AG09309 (cell line): ENCODE data around the gene MYOZ1.

ENCODE experiments used
- DNase-seq: peaks from one replicate; pipeline ENCODE4 v3.0.0-alpha.2; 2010; ENCODE audit warnings: low read depth
- H3K4me3 ChIP-seq: 2 replicates; pipeline ENCODE4 v1.5.1; 2011; ENCODE audit warnings: mild to moderate bottlenecking, low read depth, low read length, moderate library complexity; ENCODE audit not compliant: control insufficient read depth
- CTCF ChIP-seq: IDR thresholded peaks from 2 replicates; pipeline ENCODE4 v1.5.1; 2011; ENCODE audit warnings: mild to moderate bottlenecking, low read depth, low read length, inconsistent platforms; ENCODE audit not compliant: insufficient read depth, control insufficient read depth; ENCODE audit errors: missing control alignments

MYOZ1 gene

GRCh38 chr10:73647875-73648651, 6.8 kb upstream of the MYOZ1 start:
- no peak for DNase-seq
- no peak for TF ChIP-seq CTCF
- H3K4me3 ChIP-seq, result peak overlapping the region; percentile 48

GRCh38 chr10:73647211-73647874, 6.1 kb upstream of the MYOZ1 start:
- H3K4me3 ChIP-seq, result peak overlapping the region; percentile 48

GRCh38 chr10:73646598-73647041, 5.3 kb upstream of the MYOZ1 start:
- no peak overlapping the region for H3K4me3 ChIP-seq
- no peak for DNase-seq
- no peak for TF ChIP-seq CTCF

More at GRCh38 chr10:73647211-73647874, 6.1 kb upstream of the MYOZ1 start:
- DNase-seq, result no peak
- TF ChIP-seq CTCF, result no peak

- H3K4me3 ChIP-seq, result no peak overlapping the region
- TF ChIP-seq CTCF, result no peak
- DNase-seq, result no peak
Observed at GRCh38 chr10:73645251-73645650, 4.0 kb upstream of the MYOZ1 start.

- DNase-seq, result no peak
- H3K4me3 ChIP-seq, result no peak overlapping the region
- TF ChIP-seq CTCF, result no peak
Observed at GRCh38 chr10:73644767-73645166, 3.5 kb upstream of the MYOZ1 start.

GRCh38 chr10:73644015-73644743, 2.9 kb upstream of the MYOZ1 start:
- peak; percentile 85 for TF ChIP-seq CTCF
- DNase-seq, result peak; percentile 33
- no peak overlapping the region for H3K4me3 ChIP-seq
